IPS-15b (cell line): ENCODE data around the gene CDK5R2.
A peak's percentile ranks its signal among the peaks of the same experiment; 100 is the strongest.

ENCODE experiments used
- H3K27me3 ChIP-seq: one replicate; pipeline ENCODE4 v1.6.1; 2013; ENCODE audit warnings: low read length; ENCODE audit not compliant: control insufficient read depth, insufficient read depth
- H3K36me3 ChIP-seq: one replicate; pipeline ENCODE4 v1.6.1; 2013; ENCODE audit warnings: low read length; ENCODE audit not compliant: control insufficient read depth, insufficient read depth
- H3K4me1 ChIP-seq: one replicate; pipeline ENCODE4 v1.6.1; 2013; ENCODE audit warnings: mild to moderate bottlenecking, low read length; ENCODE audit not compliant: control insufficient read depth, insufficient read depth
- H3K4me3 ChIP-seq: one replicate; pipeline ENCODE4 v1.5.1; 2013; ENCODE audit warnings: low read depth, low read length
- H3K9ac ChIP-seq: one replicate; pipeline ENCODE4 v1.6.1; 2013; ENCODE audit warnings: low read depth, mild to moderate bottlenecking, low read length
- H3K9me3 ChIP-seq: one replicate; pipeline ENCODE4 v1.6.1; 2013; ENCODE audit warnings: mild to moderate bottlenecking, low read length; ENCODE audit not compliant: control insufficient read depth, insufficient read depth

CDK5R2 gene

DNA sequence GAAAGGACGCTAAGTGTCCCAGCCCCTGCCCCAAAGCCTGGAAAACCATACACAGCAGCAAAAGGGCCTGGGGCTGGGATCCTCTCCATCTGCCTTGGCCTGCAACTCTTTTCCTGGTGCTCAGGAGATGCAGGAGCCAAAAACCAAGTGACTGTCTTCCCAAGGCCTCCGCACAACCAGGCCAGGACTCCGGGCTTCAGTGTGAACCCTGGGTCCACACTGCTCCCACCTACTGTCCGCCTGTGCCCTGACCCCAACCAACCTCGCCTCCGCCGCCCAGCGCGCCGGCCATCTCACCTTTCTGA lies 24.4 kb downstream of the CDK5R2 start:
- peak overlapping the region; percentile 12 for H3K4me3 ChIP-seq
- peaks cover 89% of the 10 kb centered on the region for H3K27me3 ChIP-seq
- peaks cover 3% of the 10 kb centered on the region for H3K4me1 ChIP-seq
- no peak overlapping the region for H3K9ac ChIP-seq
- no peaks in the 10 kb centered on the region for H3K36me3 ChIP-seq
- H3K9me3 ChIP-seq: no peaks in the 10 kb centered on the region

DNA sequence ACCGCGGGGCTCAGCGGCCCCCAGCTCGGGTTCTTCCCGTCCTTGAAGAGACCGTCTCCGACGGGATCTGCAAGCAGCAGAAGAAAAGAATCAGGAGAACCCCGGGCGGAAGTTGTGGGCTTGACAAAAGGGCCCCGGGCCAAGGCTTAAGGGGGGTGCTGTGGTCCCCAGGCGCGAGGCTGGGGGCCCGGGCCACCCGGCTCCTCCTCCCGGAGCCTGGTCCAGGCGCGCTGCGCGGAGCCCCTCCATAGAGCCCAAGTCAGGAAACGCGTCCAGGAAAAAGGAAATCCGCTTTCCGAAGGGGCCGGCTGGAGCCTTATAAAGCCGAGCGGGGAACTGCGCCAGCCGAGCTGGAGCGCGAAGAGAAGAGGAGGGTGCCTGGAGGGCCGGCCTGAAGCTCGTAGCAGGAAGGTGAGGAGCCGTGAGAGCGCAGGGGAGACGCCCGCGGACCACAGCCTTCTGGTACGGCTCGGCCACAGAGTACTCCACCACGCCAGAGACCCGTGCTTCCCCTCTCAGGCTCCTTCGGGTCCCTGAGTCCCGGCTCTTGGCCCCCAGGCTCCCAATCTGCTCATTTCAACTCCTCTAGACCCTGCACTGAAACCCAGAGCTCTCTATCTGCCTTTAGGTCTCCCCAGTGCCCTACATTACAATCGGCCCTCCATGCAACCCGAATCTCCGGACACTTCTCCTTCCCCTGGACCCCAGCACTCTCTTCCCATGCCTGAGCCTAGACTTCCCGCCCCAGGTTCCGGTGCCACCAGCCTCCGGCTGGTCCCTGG lies 25.0 kb downstream of the CDK5R2 start:
- H3K9me3 ChIP-seq: no peaks in the 10 kb centered on the region
- peaks cover 3% of the 10 kb centered on the region for H3K4me1 ChIP-seq
- peak overlapping the region; percentile 12 for H3K4me3 ChIP-seq
- no peak overlapping the region for H3K9ac ChIP-seq
- H3K27me3 ChIP-seq: peaks cover 90% of the 10 kb centered on the region
- no peaks in the 10 kb centered on the region for H3K36me3 ChIP-seq

DNA sequence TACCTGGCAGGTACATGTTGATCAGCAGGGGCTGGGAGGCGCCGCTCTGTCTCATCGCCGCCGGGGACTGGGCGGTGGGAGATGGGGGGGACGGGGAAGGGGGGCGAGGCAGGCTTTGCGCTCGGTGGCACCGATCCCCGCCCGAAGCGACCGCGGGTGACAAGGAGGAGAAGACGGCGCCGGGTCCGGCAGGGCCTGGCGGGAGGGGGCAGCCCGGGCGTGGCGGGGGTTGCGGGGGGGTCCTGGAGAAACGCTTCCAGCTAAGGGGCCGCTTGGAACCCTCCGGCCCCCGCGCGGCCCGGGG lies 25.5 kb downstream of the CDK5R2 start, which contains the start of gene FEV:
FEV (minus strand) TSS at position 164 of the 304 bp plus-strand sequence; CDS start at position 55, 109 bp downstream.
- Histone ChIP-seq H3K4me1 (peaks cover 3% of the 10 kb centered on the region), H3K4me3 (peak within 1 kb of the TSS; percentile 30), H3K9ac (no peak within 1 kb of the TSS), H3K9me3 (no peaks in the 10 kb centered on the region), H3K27me3 (peaks cover 90% of the 10 kb centered on the region), H3K36me3 (no peaks in the 10 kb centered on the region)

DNA sequence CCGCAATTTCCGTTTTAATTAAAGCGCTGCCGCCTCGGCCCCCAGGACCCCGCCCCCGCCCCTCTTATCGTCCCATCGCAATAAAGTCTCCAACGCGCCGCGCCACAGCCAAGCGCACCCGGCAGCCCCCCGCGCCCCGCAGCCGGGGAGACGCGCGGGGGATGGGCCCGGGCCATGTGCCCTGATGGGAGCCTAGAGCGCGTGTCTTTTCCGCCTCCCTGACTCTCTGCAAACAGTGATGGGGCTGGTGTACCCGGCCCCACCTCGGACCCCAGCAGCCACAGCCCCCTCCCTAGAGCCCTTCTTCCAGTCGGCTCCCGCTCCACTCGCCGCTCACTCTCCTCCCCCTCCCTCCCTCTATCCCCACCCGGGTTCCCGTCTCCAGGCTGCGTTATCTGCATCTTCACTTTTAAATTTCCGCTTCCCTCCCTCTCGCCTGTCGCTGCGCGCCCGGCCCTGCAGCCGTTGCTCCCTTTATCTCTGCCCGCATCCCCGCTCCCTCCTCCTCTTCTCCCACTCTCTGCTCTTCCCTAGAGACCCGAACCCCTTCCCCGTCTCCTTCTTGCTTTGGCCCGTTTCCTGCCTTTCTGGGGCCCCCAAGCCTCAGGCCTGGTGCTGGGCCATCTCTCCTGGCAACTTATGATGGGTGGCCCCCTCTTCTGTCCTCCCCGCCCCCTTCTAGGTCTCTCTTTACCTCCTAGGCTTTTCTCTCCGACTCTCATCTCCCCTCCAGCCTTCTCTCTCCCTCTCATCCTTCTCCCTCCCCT lies 26.0 kb downstream of the CDK5R2 start:
- Histone ChIP-seq H3K9ac (no peak overlapping the region), H3K4me3 (peak overlapping the region; percentile 30), H3K27me3 (peaks cover 93% of the 10 kb centered on the region)

DNA sequence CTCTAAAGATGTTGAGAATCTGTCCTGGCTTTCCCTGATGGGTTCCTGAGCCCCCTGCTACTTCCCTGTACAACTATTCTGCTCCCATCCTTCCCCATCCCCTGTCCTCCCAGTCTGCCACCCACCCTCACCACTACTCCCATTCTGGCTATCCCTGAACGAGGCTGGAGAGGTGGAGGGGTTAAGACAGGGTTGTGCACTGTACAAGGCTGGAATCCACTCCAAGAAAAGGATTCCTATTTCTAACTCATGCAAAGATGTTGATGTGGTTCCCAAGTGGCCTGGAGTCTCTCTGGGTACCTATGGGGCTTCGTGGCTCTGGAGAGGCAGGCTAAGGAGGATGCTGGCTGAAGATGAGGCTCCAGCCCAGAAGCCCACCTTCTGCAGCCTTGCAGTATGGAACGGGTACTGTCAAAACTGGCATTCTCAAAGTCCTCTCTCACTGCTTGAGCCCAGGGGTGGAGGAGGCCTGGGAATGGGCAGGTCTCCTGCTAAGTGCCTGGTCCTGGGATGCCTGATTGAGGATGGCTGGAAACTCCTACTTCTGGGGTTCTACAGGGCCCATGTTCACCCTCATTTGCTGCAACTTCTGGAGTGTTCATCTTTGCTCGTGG lies 26.8 kb downstream of the CDK5R2 start:
- Histone ChIP-seq H3K9ac (no peak overlapping the region), H3K4me1 (no peaks in the 10 kb centered on the region), H3K27me3 (peaks cover 94% of the 10 kb centered on the region), H3K9me3 (no peaks in the 10 kb centered on the region), H3K4me3 (peak overlapping the region; percentile 22), H3K36me3 (no peaks in the 10 kb centered on the region)

More for the DNA sequence above, 26.0 kb downstream of the CDK5R2 start:
- H3K36me3 ChIP-seq: no peaks in the 10 kb centered on the region
- H3K9me3 ChIP-seq: no peaks in the 10 kb centered on the region
- H3K4me1 ChIP-seq: peaks cover 3% of the 10 kb centered on the region

DNA sequence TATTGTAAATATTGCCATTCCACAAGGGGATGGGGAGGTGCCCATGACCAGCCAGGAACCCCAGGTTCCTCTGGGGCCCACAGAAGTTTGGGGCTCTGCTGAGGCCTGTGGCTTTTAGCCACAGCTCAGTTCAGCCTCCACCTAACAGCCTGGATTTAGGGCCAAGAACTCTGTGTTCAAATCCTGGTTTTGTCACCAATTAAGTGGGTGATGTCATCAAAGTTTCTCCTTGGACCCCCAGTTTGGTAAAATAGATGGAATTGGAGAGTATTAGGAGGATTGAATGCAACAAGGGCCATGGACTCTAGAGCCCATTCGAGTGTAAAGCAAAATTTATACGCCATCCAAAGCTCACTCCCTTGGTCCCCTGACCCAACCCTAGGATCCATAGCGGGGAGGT lies 28.7 kb downstream of the CDK5R2 start:
- no peaks in the 10 kb centered on the region for H3K9me3 ChIP-seq
- H3K4me3 ChIP-seq: peak overlapping the region; percentile 4
- H3K4me1 ChIP-seq: no peaks in the 10 kb centered on the region
- H3K36me3 ChIP-seq: no peaks in the 10 kb centered on the region
- H3K9ac ChIP-seq: no peak overlapping the region
- H3K27me3 ChIP-seq: peaks cover 96% of the 10 kb centered on the region

DNA sequence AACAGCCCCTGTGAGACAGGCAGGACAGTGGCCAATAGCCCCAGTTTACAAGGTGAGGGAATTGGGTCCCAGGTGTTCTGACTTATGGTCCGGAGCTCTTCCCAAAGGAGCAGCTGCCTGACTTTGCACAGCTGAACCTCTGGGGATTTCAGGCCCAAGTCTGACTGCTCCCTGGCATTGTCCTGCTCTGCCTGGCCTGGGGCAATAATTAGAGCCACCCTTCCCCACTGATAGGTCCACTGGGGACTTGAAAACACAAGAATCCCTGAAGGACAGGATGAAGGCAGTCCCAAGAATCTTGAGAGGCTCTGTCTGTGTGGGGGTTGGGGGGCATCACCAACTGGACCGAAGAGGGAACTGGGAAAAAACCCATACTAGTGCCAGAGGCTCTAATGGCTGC lies 29.2 kb downstream of the CDK5R2 start:
- Histone ChIP-seq H3K27me3 (peaks cover 96% of the 10 kb centered on the region), H3K9me3 (no peaks in the 10 kb centered on the region), H3K36me3 (no peaks in the 10 kb centered on the region), H3K4me3 (no peak overlapping the region), H3K9ac (no peak overlapping the region), H3K4me1 (no peaks in the 10 kb centered on the region)

DNA sequence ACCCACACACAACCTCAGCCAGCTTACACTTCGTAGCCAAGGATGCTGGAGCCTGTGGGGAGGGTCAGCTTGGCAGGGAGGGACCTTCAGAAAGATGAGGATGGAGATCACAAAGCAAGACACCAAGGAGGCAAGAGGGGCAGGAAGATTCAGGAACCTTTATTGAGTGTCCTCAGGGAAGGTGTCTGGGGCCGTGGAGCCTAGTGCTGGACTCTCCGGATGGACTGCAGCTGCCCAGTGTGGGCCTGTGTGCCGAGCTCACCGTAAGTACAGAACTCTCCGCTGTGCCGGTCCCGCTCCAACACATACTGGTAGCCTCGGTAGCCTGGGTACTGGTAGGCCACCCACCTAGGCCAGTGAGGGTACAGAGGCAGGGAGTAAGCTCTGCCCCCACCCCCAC lies 30.6 kb downstream of the CDK5R2 start:
- no peaks in the 10 kb centered on the region for H3K36me3 ChIP-seq
- no peak overlapping the region for H3K9ac ChIP-seq
- peaks cover 98% of the 10 kb centered on the region for H3K27me3 ChIP-seq
- H3K4me3 ChIP-seq: peak overlapping the region; percentile 8
- peaks cover 4% of the 10 kb centered on the region for H3K4me1 ChIP-seq
- H3K9me3 ChIP-seq: no peaks in the 10 kb centered on the region

DNA sequence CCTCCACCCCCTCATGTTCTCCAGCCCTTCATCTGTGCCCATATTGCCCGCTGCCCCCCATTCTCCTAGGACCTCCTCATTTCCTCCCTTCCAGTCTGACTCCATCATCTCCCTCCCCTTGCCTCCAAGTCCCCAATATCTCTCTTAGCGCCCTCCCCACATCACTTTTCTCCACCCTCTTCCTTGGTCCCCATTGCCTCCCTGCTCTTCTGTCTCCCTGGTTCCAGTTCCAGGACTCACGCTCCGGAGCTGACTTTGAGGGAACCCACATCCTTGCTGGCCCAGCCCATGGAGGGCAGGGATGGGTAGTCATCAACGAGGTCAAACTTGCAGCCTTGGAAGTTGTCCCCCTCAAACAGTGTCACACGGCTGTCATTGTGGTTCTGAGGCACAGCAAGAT lies 31.1 kb downstream of the CDK5R2 start:
- peaks cover 100% of the 10 kb centered on the region for H3K27me3 ChIP-seq
- H3K9ac ChIP-seq: no peak overlapping the region
- no peaks in the 10 kb centered on the region for H3K36me3 ChIP-seq
- H3K9me3 ChIP-seq: no peaks in the 10 kb centered on the region
- peaks cover 4% of the 10 kb centered on the region for H3K4me1 ChIP-seq
- peak overlapping the region; percentile 8 for H3K4me3 ChIP-seq

DNA sequence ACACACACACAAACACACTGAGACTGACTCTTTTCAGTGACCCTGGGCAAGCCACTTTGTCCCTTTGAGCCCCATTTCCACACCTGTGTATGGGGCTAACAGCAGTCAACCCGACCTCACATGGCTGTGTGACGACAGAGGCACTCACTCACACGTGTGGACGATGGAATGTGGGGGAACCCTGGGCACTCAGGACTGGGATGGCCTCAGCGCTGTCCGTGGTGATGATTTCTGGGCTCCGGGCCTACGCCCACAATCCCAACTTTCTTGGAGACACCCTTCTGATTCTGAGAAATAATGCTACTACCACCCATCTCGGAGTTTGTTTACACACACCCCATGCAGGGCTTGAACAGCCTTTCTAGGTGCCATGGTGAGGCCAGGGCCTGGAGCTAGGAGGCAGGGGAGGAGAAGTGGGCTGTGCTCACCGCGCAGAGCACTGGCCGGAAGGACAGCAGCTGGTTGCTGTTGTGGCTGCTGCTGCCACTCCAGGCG lies 32.3 kb downstream of the CDK5R2 start:
- no peak overlapping the region for H3K9ac ChIP-seq
- no peaks in the 10 kb centered on the region for H3K36me3 ChIP-seq
- H3K27me3 ChIP-seq: peaks cover 100% of the 10 kb centered on the region
- no peaks in the 10 kb centered on the region for H3K9me3 ChIP-seq
- H3K4me3 ChIP-seq: peak overlapping the region; percentile 27
- peaks cover 4% of the 10 kb centered on the region for H3K4me1 ChIP-seq

DNA sequence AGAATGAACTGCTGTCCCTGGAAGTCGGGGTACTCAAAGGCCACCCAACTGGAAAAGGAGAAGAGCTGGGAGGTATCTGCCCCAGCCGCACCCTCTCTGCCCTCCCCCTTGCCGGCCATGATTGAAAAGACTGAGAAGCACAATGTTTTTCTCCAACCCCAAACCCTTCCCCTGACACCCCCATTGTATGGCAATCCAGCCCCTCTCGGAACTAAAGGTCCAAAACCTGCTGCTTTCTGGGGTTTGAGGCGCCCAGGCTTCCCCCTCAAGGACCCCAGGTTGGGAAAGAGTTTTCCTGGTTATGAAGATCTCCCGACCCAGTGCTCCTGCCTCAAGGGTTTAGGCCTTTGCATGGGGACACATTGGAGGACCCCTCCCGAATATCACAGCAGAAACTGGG lies 32.7 kb downstream of the CDK5R2 start:
- Histone ChIP-seq H3K4me1 (peaks cover 4% of the 10 kb centered on the region), H3K4me3 (peak overlapping the region; percentile 27), H3K36me3 (no peaks in the 10 kb centered on the region), H3K9me3 (no peaks in the 10 kb centered on the region), H3K27me3 (peaks cover 100% of the 10 kb centered on the region), H3K9ac (no peak overlapping the region)
